KMS-11 (cell line): ENCODE data around the gene CYBA.

ENCODE experiments used
- H2AFZ ChIP-seq: fragments of 200-600 bp; sonication (generic); 2 replicates; pipeline ENCODE4 v1.6.1; 2016; ENCODE audit warnings: antibody characterized with exemption, mixed run types, low read depth
- H3K27ac ChIP-seq: fragments of 200-600 bp; sonication (generic); 2 replicates; pipeline ENCODE4 v1.6.1; 2016; ENCODE audit warnings: mild to moderate bottlenecking, mixed run types
- H3K27me3 ChIP-seq: fragments of 200-600 bp; sonication (generic); 2 replicates; pipeline ENCODE4 v1.6.1; 2017; ENCODE audit warnings: mild to moderate bottlenecking, low read depth, mixed run types, moderate library complexity; ENCODE audit not compliant: insufficient read depth
- H3K36me3 ChIP-seq: fragments of 200-600 bp; sonication (generic); 2 replicates; pipeline ENCODE4 v1.6.1; 2017; ENCODE audit warnings: mild to moderate bottlenecking, mixed run types; ENCODE audit not compliant: insufficient read depth
- H3K4me1 ChIP-seq: fragments of 200-600 bp; sonication (generic); 2 replicates; pipeline ENCODE4 v1.6.1; 2016; ENCODE audit warnings: mild to moderate bottlenecking, low read depth, mixed run types; ENCODE audit not compliant: poor library complexity, severe bottlenecking
- H3K4me2 ChIP-seq: fragments of 200-600 bp; sonication (generic); 2 replicates; pipeline ENCODE4 v1.7.0; 2016; ENCODE audit warnings: mild to moderate bottlenecking, mixed run types
- H3K4me3 ChIP-seq: fragments of 200-600 bp; sonication (generic); IDR thresholded peaks from 2 replicates; pipeline ENCODE4 v1.6.1; 2017; ENCODE audit warnings: low read depth, low read length, mixed read lengths; ENCODE audit not compliant: insufficient read depth
- H3K79me2 ChIP-seq: fragments of 200-600 bp; sonication (generic); 2 replicates; pipeline ENCODE4 v1.6.1; 2016; ENCODE audit warnings: low read depth, mixed run types; ENCODE audit not compliant: insufficient read depth
- H3K9ac ChIP-seq: fragments of 200-600 bp; sonication (generic); 2 replicates; pipeline ENCODE4 v1.6.1; 2016; ENCODE audit warnings: mild to moderate bottlenecking, mixed run types
- H4K20me1 ChIP-seq: fragments of 200-600 bp; sonication (generic); 2 replicates; pipeline ENCODE4 v1.6.1; 2016; ENCODE audit warnings: mild to moderate bottlenecking, mixed run types; ENCODE audit not compliant: insufficient read depth
- CTCF ChIP-seq: fragments of 200-600 bp; sonication (generic); conservative IDR thresholded peaks from 2 replicates; pipeline ENCODE4 v1.6.1; 2017; ENCODE audit warnings: low read depth, mild to moderate bottlenecking, antibody characterized with exemption, low read length, moderate library complexity, mixed read lengths

The CYBA gene

GRCh38 chr16:88593910-88594309 lies 56.9 kb downstream of the CYBA start:
- peaks cover 25% of the 10 kb centered on the region; the same call in 1 of the 2 replicates for H3K79me2 ChIP-seq
- no peaks in the 10 kb centered on the region for H3K36me3 ChIP-seq

GRCh38 chr16:88593489-88593888 lies 57.4 kb downstream of the CYBA start:
- no peak overlapping the region for H3K9ac ChIP-seq
- H3K27ac ChIP-seq: no peak overlapping the region
- H3K79me2 ChIP-seq: peaks cover 25% of the 10 kb centered on the region; the same call in 1 of the 2 replicates
- H3K4me2 ChIP-seq: no peak overlapping the region
- no peak overlapping the region for H3K4me3 ChIP-seq
- no peak overlapping the region for H2AFZ ChIP-seq
- H3K36me3 ChIP-seq: no peaks in the 10 kb centered on the region
- H3K27me3 ChIP-seq: no peaks in the 10 kb centered on the region
- H3K4me1 ChIP-seq: peaks cover 32% of the 10 kb centered on the region
- TF ChIP-seq CTCF: no peak
- H4K20me1 ChIP-seq: no peaks in the 10 kb centered on the region

More at GRCh38 chr16:88593910-88594309, 56.9 kb downstream of the CYBA start:
- H4K20me1 ChIP-seq: no peaks in the 10 kb centered on the region
- no peak for TF ChIP-seq CTCF
- H3K27me3 ChIP-seq: no peaks in the 10 kb centered on the region
- peaks cover 37% of the 10 kb centered on the region for H3K4me1 ChIP-seq
- H3K9ac ChIP-seq: no peak overlapping the region
- no peak overlapping the region for H3K4me2 ChIP-seq
- no peak overlapping the region for H2AFZ ChIP-seq
- no peak overlapping the region for H3K27ac ChIP-seq
- H3K4me3 ChIP-seq: no peak overlapping the region
